Kidney glomerular epithelial cell (primary cell): ENCODE measurements around the gene FAR2.
"Not testable (repeated sequence)": the region's sequence is repeated elsewhere in the genome, so short reads cannot be mapped to it uniquely, and the experiment has no call there.

Source experiments
- DNase-seq: peaks from one replicate; lab custom pipeline; 2025; lab: John Stamatoyannopoulos, UW

The FAR2 gene

DNA sequence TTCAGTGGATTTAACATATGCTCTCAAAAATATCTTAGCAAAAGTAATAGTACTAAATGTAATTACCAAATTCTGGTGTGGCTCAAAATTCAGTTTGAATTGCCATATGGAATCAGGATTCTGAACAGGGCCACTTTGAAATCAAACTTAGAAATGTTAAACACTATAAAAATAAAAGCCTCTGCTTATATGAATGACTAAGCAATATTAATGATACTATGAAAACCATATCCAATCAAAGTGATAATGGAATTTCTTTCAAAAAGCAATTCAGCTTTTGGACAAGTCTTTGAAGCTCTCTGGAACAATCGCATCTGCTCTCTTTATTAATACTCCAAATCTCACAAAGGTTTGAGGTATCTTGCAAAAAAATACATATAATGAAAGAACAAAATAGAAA, 180.3 kb downstream of the FAR2 start:
- DNase-seq, result no peak

DNA sequence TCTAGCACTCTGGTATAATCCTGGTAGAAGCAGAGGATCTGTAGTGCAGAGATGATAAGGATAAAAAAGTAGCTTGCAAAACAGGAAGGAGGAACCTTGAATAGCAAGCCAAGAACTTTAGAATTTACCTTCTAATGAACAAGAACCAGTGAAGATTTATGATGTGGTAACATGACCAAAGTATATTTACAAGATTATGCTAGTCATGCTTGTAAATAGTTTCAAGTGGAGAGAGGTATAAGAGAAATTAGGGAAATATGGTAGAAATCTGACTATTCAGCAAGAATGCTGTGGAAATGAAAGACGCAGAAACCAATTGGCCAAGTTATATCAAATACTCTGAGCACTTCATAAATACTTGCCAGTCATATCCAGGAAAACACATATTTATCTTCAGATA, 184.1 kb downstream of the FAR2 start:
- no peak for DNase-seq

DNA sequence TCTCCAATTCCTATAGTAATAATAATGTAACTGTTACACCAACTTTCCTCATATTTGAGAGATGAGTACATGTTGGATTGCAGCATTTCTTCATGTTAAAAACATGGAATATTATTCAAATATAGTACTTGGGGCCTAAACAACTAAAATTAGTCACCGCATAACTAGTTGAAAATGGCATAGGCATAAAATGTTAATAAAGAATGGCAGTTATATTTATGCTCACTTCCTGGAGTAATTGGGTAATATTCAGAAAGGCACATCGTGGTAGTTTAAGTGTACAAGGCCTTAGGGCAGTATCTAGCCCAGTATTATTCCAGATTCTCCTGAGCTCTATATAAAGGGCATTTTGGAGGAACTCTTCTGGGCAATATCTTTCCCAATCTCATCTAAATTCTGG, 185.9 kb downstream of the FAR2 start:
- DNase-seq, result no peak

DNA sequence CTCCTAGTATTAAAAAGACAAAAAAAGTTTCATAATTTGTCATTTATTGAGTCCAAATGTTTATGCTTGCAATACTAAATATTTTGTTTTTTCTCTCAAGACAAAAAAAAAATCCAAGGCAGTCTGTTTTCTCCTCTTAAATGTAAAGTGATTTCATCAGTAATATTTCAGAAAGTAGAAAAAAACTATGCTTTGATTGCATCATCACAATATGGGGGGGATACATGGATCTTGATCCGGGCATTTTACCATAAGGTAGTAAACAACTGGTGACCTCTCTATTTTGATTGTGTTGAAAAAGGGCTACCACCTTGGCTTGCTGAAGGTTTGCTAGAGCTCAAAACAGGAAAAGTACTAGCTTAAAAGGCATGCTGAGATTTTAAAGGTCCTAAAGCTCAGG, 188.2 kb downstream of the FAR2 start:
- no peak for DNase-seq

DNA sequence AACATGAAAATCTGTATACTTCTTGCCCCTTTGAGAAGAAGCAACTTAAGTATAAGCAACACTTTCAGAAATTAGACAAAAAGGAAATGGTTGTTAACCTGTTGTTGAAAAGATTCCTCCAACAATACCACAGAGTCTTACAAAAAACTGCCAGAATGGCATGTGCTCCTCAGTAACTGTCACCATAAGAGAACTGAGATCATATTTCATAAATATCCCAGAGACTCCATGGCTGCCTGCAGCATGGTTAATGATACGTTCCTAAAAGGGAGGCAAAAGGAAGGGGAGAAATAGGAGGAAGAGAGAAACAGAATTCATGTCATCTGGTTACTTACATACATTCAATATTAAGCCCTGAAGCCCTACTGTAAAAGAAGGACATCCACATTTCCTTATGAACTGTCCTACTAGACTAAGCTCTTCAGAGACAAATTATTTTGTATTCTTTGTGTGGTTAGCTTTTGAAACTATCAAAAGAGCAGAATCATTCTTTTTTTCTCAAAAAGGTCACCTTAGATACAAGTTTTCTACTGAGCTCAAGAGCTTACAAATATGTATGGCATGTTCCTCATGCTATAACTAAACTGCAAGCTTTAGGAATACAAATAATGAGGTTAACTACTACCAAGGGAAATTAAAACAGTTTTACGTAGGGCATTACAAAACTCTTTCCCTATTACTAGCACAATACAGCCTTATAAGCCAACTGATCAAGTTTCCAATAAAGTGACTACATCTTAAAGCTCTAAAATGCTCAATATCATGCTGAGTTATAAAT, 194.1 kb downstream of the FAR2 start:
- no peak for DNase-seq

DNA sequence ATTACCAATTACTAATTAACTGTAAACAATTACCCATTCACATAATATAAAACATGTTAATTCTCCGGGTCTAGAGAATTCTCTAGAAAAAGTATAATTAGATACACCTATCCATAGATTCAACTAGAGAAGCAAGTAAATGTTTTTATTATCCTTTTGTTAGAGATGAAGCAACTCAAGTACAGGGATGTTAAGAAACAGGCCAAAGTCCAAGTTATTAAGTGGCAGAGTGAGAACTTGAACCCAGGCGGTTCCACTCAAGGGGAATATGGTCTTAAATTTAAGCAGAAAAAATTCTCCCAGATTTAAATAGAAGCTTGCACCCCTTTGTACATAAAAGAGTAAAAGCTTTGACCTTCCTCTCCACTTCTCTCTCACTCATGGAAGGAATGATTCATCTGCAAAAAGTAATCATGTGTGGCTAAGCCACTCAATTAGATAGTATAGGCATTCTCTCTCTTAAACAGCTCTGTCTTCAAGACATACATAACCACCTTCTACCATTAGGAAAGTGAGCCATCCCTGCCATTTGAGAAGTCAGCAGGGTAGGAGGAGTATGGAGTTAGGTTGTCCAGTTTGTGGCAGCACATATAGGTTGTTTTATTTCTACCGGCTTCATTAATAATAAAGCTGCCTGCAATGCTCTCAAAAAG, 197.8 kb downstream of the FAR2 start:
- no peak for DNase-seq

DNA sequence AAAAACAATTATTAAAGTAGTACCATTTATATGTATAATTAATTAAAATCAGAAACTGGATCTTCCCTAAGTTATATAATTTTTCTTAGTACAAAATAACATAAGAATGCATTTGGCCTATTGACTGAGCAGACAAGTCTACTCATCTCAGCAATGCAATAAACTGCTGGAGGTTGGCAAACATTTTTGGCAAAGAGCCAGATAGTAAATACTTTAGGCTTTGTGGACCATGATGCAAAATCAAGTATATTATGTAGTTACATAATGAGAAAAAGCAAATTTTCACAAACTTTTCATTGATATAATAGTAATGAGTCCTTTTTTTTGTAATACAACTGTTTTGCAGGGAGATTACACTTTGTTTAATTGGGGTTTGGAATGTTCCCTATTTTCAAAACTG, 201.0 kb downstream of the FAR2 start:
- DNase-seq, result peak; percentile 42

DNA sequence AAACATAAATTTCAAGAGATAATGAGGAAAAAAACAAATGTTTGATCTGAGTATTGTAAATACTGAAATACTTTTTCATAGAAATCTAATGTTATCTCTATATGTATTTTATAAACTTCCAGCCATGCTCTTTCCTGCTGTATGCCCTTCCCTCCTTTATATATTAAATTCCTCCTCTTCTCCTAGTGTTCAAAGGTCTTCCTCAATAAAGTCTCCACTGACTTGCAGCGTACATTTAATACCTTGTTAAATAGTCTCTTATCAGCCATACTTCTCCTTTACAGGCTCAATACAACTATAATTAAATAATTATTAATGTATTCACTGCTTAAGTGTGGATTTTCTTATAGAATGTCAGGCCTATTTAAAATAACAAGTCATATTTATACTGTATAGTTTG, 205.9 kb downstream of the FAR2 start:
- DNase-seq, result no peak

DNA sequence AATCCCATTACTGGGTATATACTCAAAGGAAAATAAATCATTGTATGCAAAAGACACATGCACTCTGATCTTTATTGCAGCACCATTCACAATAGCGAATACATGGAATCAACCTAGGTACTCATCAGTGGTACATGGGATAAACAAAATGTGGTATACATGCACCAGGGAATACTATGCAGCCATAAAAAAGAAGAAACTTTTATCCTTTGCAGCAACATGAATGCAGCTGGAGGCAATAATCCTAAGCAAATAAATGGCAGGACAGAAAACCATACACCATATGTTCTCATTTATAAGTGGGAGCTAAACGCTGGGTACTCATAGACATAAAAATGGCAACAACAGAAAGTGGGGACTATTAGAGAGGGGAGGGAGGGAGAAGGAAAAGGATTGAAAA, 216.0 kb downstream of the FAR2 start:
- DNase-seq, result no peak

DNA sequence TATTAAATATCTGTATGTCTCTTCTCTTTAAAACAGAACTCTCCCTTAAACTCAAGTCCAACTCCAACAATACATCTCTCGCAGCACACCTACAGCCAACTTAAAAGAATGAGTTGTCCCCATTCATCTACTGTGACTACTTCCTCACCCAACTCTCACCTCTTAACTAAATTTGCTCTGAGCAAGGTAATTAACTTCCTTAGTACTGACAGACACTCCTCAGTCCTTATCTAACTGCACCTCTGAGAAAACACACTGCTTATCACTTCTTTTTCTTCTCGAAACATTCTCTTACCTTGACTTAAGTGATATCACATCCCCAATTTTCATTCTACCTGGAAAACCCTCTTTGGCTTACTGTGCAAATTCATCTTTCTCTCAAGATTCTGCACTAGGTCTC, 224.9 kb downstream of the FAR2 start:
- no peak for DNase-seq

DNA sequence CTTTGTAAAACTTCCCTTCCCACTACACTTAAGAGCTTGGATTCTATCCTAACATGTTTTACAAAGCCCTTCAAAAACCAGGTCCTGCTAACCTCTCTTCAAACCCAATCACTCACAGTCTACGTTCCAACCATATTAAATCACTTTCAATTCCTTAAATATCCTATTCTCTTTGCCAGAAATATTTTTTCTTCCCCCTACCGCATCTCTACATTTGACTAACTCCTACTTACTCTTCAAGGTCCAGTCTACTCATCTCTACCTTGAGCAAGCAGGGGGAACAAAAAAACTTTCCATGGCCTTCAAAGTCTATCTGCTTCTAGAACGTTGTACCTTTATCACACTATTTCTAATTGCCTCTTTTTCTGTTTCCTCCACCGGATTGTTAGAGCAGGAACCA, 225.8 kb downstream of the FAR2 start:
- DNase-seq, result no peak

DNA sequence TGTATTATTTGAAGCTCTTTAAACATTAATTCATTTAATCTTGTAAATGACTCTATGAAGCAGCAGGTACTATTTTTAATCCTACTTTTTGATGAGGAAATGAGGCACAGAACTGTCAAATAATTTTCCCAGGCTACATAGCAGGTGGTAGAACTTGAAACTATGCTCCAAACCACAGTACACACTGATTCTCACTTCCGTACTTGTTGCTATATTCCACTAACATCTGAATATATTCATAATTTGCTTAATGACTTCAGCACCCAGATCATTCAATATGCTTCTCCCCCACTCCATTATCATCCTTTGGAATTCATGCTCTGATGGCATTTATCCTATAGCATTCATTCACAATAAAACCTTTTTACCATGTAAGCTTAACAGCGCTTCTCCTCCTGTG, 227.0 kb downstream of the FAR2 start:
- DNase-seq, result no peak

DNA sequence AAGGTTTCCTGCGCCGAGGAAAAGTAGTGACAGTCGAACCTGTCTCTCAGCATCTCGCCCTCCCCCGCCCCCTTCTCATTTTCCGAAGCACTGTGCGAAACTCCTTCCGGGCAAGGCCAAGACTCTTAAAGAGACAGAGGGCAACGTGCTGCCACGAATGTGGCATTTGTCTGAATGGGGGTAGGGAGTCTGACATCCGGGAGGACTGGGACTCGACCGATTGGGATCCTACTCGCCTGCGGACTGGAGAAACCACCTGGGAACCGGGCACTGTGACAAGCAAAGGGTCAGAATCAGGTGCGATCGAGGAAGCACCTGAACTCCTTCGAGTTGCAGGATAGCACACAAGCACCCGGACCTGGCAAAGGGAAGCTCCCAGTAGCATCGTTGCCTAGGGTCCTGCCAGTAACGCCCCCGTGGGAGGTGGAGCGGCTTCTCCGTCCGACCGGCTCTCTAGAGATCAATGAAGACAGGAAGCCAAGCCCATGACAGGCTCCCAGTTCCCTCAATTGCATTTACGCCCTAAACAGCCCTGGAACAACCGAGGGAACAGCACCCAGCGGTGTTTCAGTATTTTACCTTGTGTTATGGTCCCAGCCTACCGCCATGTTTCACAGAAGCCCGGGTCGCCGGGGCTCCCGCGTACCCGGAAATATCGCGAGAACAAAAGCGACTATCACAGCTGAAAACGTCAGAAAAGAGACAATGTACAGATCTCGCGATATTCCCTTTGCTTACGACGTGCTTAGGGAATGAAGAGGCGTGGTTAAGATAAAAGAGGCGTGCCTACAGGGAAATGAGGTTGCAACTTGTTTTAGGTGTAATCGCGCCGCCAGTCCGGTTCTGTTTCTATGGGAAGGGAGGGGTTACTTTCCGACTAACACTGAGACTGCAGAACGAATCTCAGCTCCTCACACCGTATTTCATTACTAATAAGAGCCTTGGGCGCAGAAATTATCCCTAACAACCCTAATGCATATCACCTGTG, 231.8 kb downstream of the FAR2 start, which contains the start of gene ERGIC2:
ERGIC2 (minus strand) TSS at position 637 of the 988 bp plus-strand sequence. CDS start 9,539 bp downstream, outside the sequence.
- DNase-seq, result peak; percentile 100

DNA sequence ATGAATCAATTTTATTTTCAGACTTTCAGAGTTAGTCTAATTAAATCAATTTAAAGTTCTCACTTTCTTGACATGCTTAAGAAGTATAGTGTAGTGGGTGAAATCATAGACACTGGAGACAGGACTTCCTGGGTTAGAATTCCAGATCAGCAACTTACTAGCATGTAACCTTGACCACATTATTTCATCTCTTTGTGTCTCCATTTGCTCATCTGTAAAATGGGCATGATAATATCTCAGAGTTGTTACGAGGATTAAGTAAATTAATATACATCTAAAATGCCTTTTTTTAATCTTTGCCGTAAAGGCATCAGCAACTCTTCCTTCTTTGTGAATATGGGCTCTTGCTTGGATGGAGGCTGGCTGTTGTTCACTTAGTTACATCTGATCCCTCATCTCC, 233.2 kb downstream of the FAR2 start:
- no peak for DNase-seq

DNA sequence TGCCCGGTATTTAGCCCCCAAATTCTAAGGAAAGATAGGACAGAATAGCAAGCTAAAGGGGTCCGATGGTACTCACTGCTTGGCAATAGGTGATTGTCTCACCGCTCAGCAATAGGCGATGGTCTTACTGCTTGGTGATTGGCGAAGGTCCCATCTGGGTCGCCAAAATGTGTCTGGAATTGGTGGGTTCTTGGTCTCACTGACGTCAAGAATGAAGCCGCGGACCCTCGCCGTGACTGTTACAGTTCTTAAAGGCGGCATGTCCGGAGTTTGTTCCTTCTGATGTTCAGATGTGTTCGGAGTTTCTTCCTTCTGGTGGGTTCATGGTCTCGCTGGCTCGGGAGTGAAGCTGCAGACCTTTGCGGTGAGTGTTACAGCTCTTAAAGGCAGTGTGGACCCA, 236.1 kb downstream of the FAR2 start:
- DNase-seq, result not testable (repeated sequence)
